Esophagus squamous epithelium (tissue), 5 donors: Measurements from ENCODE around the gene LENG8. TPM values are rescaled to one million over a fixed set of nuclear protein-coding genes. Genes with fewer than 3 reads are reported as not detected.

Experiments
- DNase-seq: peaks from one replicate; lab custom pipeline; 2025; lab: John Stamatoyannopoulos, UW
- H3K27ac ChIP-seq, 4 donors: fragments of 200-600 bp; sonication (generic); one replicate each; pipeline ENCODE4 v1.5.1; 2016 to 2019; ENCODE audit warnings: mild to moderate bottlenecking in 1 of 4
- H3K27me3 ChIP-seq, 4 donors: fragments of 200-600 bp; sonication (generic); 1 replicate in 3 of 4; 2 replicates in 1 of 4; pipeline versions ENCODE4 v1.5.1 to v1.6.0; 2017 to 2021; ENCODE audit warnings: antibody characterized with exemption in 1 of 4
- H3K36me3 ChIP-seq, 3 donors: fragments of 200-600 bp; sonication (generic); one replicate each; pipeline ENCODE4 v1.5.1; 2016 to 2019
- H3K4me1 ChIP-seq, 3 donors: fragments of 200-600 bp; sonication (generic); one replicate each; pipeline ENCODE4 v1.5.1; 2017 to 2019
- H3K4me3 ChIP-seq, 4 donors: fragments of 200-600 bp; sonication (generic); 1 replicate in 3 of 4; 2 replicates in 1 of 4; pipeline ENCODE4 v1.5.1; 2016 to 2019; ENCODE audit warnings: mild to moderate bottlenecking in 2 of 4, moderate library complexity in 1 of 4
- H3K9me3 ChIP-seq, 3 donors: fragments of 200-600 bp; sonication (generic); one replicate each; pipeline ENCODE4 v1.5.1; 2016 to 2019
- CTCF ChIP-seq, 6 experiments: fragments of 450-650 bp in 4 of 6; fragments of 200-600 bp in 2 of 6; sonication (generic) in 2 of 6; IDR thresholded peaks; one replicate each; pipeline ENCODE4 v1.5.1; 2016 to 2019; ENCODE audit warnings: antibody characterized with exemption in 6 of 6, mild to moderate bottlenecking in 4 of 6, moderate library complexity in 4 of 6
- POLR2A ChIP-seq, 4 donors: fragments of 450-650 bp; IDR thresholded peaks; one replicate each; pipeline ENCODE4 v1.6.1; 2017; ENCODE audit warnings: antibody characterized with exemption in 4 of 4, mild to moderate bottlenecking in 4 of 4, moderate library complexity in 3 of 4
- WGBS, 2 donors: methylation state at CpG; one replicate each; pipeline ENCODE4 v1.1.5; 2018; 5-methylcytosine and 5-hydroxymethylcytosine counted together
- intact Hi-C: fragments of 100-400 bp; cut with DNase I; formaldehyde crosslinking; loops from one replicate; pipeline ENCODE4 v1.15.0; 2022
- total RNA-seq, 4 donors: library from RNA; depleted of rRNA; stranded (reverse); fragments of >200 nt; gene quantifications; one replicate each; pipeline ENCODE4 v1.1.0, GENCODE V29; 2016
- donor health status: DM: yes; HTN: yes; CAD: no.

The LENG8 gene
- total RNA-seq, 4 donors from 2014 or later = 22.9 to 95.2 (median 49.6) TPM

GRCh38 chr19:54424201-54424600 is 24.8 kb upstream of the LENG8 start:
- H3K27ac ChIP-seq = no peak overlapping the region
- TF ChIP-seq POLR2A (IDR thresholded peaks at IDR 0.05) (no peak), CTCF (IDR thresholded peaks at IDR 0.05) (no peak)
- H3K4me1 ChIP-seq = peaks cover 0 to 11% (median 0%) of the 10 kb centered on the region in 3 donors
- no peaks in the 10 kb centered on the region for H3K36me3 ChIP-seq
- no peaks in the 10 kb centered on the region for H3K9me3 ChIP-seq
- WGBS, 2 donors = 84% methylated on average over 10 to 12 of the region's 14 CpGs
- peaks cover 0 to 92% (median 4%) of the 10 kb centered on the region in 4 donors for H3K27me3 ChIP-seq
- no peak for DNase-seq
- no peak overlapping the region for H3K4me3 ChIP-seq
- intact Hi-C loops = no loop called here

GRCh38 chr19:54424660-54425381 is 24.2 kb upstream of the LENG8 start:
- peaks cover 0 to 92% (median 9%) of the 10 kb centered on the region in 4 donors for H3K27me3 ChIP-seq
- H3K9me3 ChIP-seq = no peaks in the 10 kb centered on the region
- H3K27ac ChIP-seq = no peak overlapping the region
- WGBS, 2 donors = 83 to 88% methylated on average over 22 to 29 of the region's 36 CpGs
- DNase-seq = no peak
- TF ChIP-seq POLR2A (IDR thresholded peaks at IDR 0.05) (no peak), CTCF (IDR thresholded peaks at IDR 0.05) (no peak)
- intact Hi-C loops = no loop called here
- no peaks in the 10 kb centered on the region for H3K36me3 ChIP-seq
- peaks cover 0 to 15% (median 0%) of the 10 kb centered on the region in 3 donors for H3K4me1 ChIP-seq
- no peak overlapping the region for H3K4me3 ChIP-seq

GRCh38 chr19:54425382-54425723 is 23.6 kb upstream of the LENG8 start:
- WGBS, 2 donors = 61 to 71% methylated on average over 5 of the region's 5 CpGs
- intact Hi-C loops = no loop called here
- peaks cover 3 to 92% (median 11%) of the 10 kb centered on the region in 4 donors for H3K27me3 ChIP-seq
- H3K4me3 ChIP-seq = no peak overlapping the region
- no peaks in the 10 kb centered on the region for H3K36me3 ChIP-seq
- TF ChIP-seq POLR2A (IDR thresholded peaks at IDR 0.05) = no peak
- TF ChIP-seq CTCF (IDR thresholded peaks at IDR 0.05) = no peak
- H3K4me1 ChIP-seq = peaks cover 3 to 17% (median 4%) of the 10 kb centered on the region in 3 donors
- no peak for DNase-seq
- H3K9me3 ChIP-seq = no peaks in the 10 kb centered on the region
- no peak overlapping the region for H3K27ac ChIP-seq

GRCh38 chr19:54426291-54426931 is 22.6 kb upstream of the LENG8 start:
- Histone ChIP-seq H3K27me3 (peaks cover 4 to 92% (median 14%) of the 10 kb centered on the region in 4 donors), H3K36me3 (no peaks in the 10 kb centered on the region), H3K4me1 (peaks cover 12 to 20% (median 12%) of the 10 kb centered on the region in 3 donors), H3K9me3 (no peaks in the 10 kb centered on the region), H3K4me3 (no peak overlapping the region), H3K27ac (no peak overlapping the region)
- TF ChIP-seq CTCF (IDR thresholded peaks at IDR 0.05) = no peak
- no peak for TF ChIP-seq POLR2A (IDR thresholded peaks at IDR 0.05)
- no peak for DNase-seq
- 30 to 56% methylated on average over 2 to 10 of the region's 17 CpGs for WGBS, 2 donors
- intact Hi-C loops = no loop called here

- peaks cover 4 to 92% (median 16%) of the 10 kb centered on the region in 4 donors for H3K27me3 ChIP-seq
- 82% methylated on average over 9 to 11 of the region's 11 CpGs for WGBS, 2 donors
- H3K4me3 ChIP-seq = no peak overlapping the region
- no peaks in the 10 kb centered on the region for H3K36me3 ChIP-seq
- H3K9me3 ChIP-seq = no peaks in the 10 kb centered on the region
- H3K27ac ChIP-seq = no peak overlapping the region
- DNase-seq = no peak
- peaks cover 12 to 29% (median 14%) of the 10 kb centered on the region in 3 donors for H3K4me1 ChIP-seq
- intact Hi-C loops = no loop called here
- TF ChIP-seq CTCF (IDR thresholded peaks at IDR 0.05) (no peak), POLR2A (IDR thresholded peaks at IDR 0.05) (no peak)
Observed at GRCh38 chr19:54427586-54427985, 21.4 kb upstream of the LENG8 start.
